G401 (cell line): ENCODE results near the gene SHOC2. TPM values are rescaled to one million over a fixed set of nuclear protein-coding genes. Genes with fewer than 3 reads are reported as not detected.

ENCODE experiments used
- DNase-seq: peaks from one replicate; pipeline ENCODE4 v3.0.0-alpha.2; 2015; ENCODE audit warnings: low spot score
- in situ Hi-C: cut with HindIII; loops from 2 replicates; pipeline ENCODE4 v1.10.0; 2016; ENCODE audit warnings: low sequenced_read_pairs, mixed read lengths
- total RNA-seq: library from RNA; depleted of rRNA; stranded (reverse); fragments of >200 nt; shearing (Covaris generic); gene quantifications from 2 replicates; pipeline ENCODE4 v1.2.3, GENCODE V29; 2014; rRNA removed

SHOC2 gene
- total RNA-seq, 1 experiment from 2014 or later = 14.2 TPM

- in situ Hi-C loops = no loop called here
- DNase-seq = no peak
These were observed 97.7 kb downstream of the SHOC2 start for GRCh38 chr10:111017098-111017497.

GRCh38 chr10:111018021-111018420, 98.6 kb downstream of the SHOC2 start:
- in situ Hi-C loops = no loop called here
- DNase-seq = no peak

DNA sequence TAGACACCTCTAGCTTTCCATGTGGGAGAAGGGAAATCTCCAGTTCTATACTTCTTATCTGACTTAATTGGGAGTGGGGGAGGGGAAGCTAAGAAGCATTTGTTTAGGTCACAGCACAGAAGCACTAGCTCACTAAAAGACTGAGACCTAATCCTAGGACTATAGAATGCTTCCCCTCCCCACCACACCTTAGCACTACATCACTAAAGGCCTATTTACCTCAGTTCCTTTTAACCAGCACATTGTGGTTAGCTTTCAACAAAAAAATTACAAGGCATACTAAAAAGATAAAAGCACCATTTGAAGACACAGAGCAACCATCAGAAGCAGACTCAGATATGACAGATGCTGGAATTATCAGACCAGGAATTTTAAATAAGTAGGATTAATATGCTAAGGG, 103.7 kb downstream of the SHOC2 start:
- in situ Hi-C loops = no loop called here
- no peak for DNase-seq

- in situ Hi-C loops = no loop called here
These were observed 110.8 kb downstream of the SHOC2 start for GRCh38 chr10:111030042-111030750.

DNA sequence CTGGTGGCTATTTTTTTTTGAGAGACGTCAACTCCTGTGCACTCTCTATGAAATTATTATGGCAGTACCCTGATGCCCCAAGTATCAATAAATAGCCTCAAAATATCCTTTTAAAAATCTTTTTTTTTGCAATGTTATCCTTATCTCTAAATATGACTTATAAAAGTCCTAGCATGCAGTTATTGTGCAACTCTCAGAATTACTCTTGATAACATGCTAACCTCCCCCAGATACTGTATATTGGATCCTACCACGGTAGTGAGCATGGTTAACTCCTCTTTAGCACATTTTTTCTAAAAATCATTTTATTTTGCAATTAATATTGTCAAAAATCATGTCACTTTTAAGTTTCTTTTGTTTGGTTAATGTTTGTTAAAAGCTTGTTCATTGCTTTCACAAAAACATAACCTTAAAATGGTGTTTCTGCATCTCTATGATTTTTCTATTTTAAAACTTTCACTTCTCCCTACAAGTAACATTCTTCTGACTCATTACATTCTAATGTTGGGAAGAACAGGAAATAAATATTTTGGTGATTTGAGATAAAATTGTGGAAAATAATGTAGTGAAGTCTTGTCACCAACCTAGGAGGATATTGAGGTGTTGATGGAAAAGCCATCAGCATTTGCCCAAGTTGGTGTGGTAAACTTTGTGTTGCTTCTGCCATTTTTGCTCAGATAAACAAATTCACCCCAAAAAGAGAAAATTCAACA, 115.3 kb downstream of the SHOC2 start:
- no peak for DNase-seq
- in situ Hi-C loops = no loop called here

More at GRCh38 chr10:111030042-111030750, 110.8 kb downstream of the SHOC2 start:
- DNase-seq = no peak

DNA sequence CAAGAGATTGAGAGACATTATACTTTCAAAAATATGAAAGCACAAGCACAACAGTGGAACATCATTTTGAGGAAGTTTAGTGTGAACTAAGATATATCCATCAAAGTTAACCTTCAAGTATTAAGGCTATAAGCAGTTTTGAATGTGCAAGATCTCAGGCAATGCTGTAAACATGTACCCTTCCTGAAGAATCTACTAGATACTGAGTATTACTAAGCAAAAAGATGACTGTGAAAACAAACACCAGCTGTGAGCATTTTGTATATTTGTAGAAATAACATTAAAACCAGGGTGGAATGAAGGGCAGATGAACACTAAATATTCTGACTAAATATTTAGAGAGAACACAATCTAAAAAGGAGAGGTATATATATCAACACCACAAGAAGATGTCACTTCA, 116.1 kb downstream of the SHOC2 start:
- DNase-seq = no peak
- in situ Hi-C loops = no loop called here

- in situ Hi-C loops = no loop called here
- no peak for DNase-seq
These were observed 118.5 kb downstream of the SHOC2 start for GRCh38 chr10:111037858-111038257.

- in situ Hi-C loops = no loop called here
- DNase-seq = no peak
These were observed 120.1 kb downstream of the SHOC2 start for GRCh38 chr10:111039522-111039921.

DNA sequence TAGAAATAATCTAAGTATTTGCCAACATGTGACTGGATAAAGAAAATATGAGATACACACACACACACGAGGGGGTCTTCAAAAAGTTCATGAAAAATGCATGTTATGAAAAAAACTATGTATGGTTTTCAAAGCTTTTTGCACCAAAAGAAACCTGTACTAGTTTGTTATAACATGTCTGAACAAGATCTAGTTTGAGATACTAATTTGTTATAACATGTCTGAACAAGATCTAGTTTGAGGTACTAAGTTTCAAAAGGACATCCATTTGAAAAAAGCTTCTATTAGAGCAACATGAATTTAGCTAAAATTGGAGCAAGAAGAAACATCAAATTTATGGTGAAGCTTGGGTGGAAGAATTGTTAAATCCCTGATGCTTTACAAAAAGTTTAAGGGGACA, 137.6 kb downstream of the SHOC2 start:
- no peak for DNase-seq
- in situ Hi-C loops = no loop called here

Other genes with a start within 250 kb of the SHOC2 start
- gene PDCD4, start 47.7 kb upstream of the SHOC2 start, total RNA-seq = 10.8 and 43.0 TPM in 2 replicates
- 18.7 and 20.5 TPM in 2 replicates for gene BBIP1, start 424 bp upstream of the SHOC2 start, total RNA-seq
- not detected in 2 replicates for gene ADRA2A, start 157.4 kb downstream of the SHOC2 start, total RNA-seq